NCI-H345 treated with DMSO at 0.1 percent for 48 hours (cell line): ENCODE measurements around the gene POPDC2.
"Not testable (repeated sequence)": the region's sequence is repeated elsewhere in the genome, so short reads cannot be mapped to it uniquely, and the experiment has no call there.

Experiments
- DNase-seq: peaks from one replicate; lab custom pipeline; 2025; ENCODE audit not compliant: unreplicated experiment; lab: John Stamatoyannopoulos, UW

Gene POPDC2

GRCh38 chr3:119616056-119616455, 44.3 kb downstream of the POPDC2 start:
- no peak for DNase-seq

GRCh38 chr3:119613872-119614271, 46.5 kb downstream of the POPDC2 start:
- DNase-seq = no peak

GRCh38 chr3:119613201-119613600, 47.2 kb downstream of the POPDC2 start:
- no peak for DNase-seq

GRCh38 chr3:119611664-119612063, 48.7 kb downstream of the POPDC2 start:
- DNase-seq = no peak

- DNase-seq = no peak
Measured at GRCh38 chr3:119609301-119609700, 51.1 kb downstream of the POPDC2 start.

- DNase-seq = no peak
Measured at GRCh38 chr3:119608405-119609000, 51.9 kb downstream of the POPDC2 start.

- DNase-seq = no peak
Measured at GRCh38 chr3:119604878-119605277, 55.5 kb downstream of the POPDC2 start.

GRCh38 chr3:119602676-119603075, 57.7 kb downstream of the POPDC2 start:
- DNase-seq = no peak

- DNase-seq = no peak
Measured at GRCh38 chr3:119601154-119601553, 59.2 kb downstream of the POPDC2 start.

GRCh38 chr3:119600732-119601131, 59.7 kb downstream of the POPDC2 start:
- no peak for DNase-seq

- no peak for DNase-seq
Measured at GRCh38 chr3:119599558-119600174, 60.7 kb downstream of the POPDC2 start.

- DNase-seq = no peak
Measured at GRCh38 chr3:119598410-119599098, 61.8 kb downstream of the POPDC2 start.

GRCh38 chr3:119597548-119598288, 62.7 kb downstream of the POPDC2 start, which contains the start of gene PLA1A:
TSS of gene PLA1A (plus strand) at chr3:119597885. CDS start at chr3:119597914, 29 bp downstream.
- DNase-seq = no peak

GRCh38 chr3:119596398-119596797, 64.0 kb downstream of the POPDC2 start:
- DNase-seq = no peak

GRCh38 chr3:119595639-119596334, 64.6 kb downstream of the POPDC2 start:
- DNase-seq = no peak

GRCh38 chr3:119594929-119595328, 65.5 kb downstream of the POPDC2 start:
- not testable (repeated sequence) for DNase-seq

GRCh38 chr3:119594066-119594465, 66.3 kb downstream of the POPDC2 start:
- DNase-seq = no peak

- no peak for DNase-seq
Measured at GRCh38 chr3:119592861-119593260, 67.5 kb downstream of the POPDC2 start.
